ENCODE results near the gene TUBA1C. TPM values are rescaled to one million over a fixed set of nuclear protein-coding genes. Genes with fewer than 3 reads are reported as not detected.

TUBA1C gene
- total and polyA plus RNA-seq, 9 of the 15 experiments (the other 6 are each of a cell fraction or from before 2014, with no cell fraction given), result 755 to 3,012 (median 914) TPM

DNA sequence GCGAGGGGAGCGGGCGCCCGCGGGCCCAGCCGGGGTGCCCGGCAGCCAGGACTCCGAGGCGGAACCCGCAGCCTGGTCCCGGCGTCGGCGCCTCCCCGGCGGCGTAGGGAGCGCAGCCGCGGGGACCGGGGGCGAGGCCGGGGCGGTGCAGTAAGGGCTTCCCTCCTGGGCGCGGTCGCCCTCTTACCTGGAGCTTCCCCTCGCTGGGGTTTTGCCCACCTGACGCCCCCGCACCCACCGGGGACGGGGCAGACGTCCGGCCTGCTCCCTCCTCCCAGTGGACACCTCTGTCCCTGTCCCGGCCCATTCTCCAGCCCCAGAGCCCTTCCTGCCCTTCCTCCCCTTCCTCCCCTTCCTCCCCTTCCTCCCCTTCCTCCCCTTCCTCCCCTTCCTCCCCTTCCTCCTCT, 413 bp upstream of the TUBA1C start (continued):
- TF ChIP-seq, protein P1, sequence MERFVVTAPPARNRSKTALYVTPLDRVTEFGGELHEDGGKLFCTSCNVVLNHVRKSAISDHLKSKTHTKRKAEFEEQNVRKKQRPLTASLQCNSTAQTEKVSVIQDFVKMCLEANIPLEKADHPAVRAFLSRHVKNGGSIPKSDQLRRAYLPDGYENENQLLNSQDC (CRISPR knock-in tag; IDR thresholded peaks at IDR 0.05), result peak; percentile 83; the same call in 1 of the 2 replicates
- TF ChIP-seq, protein P2, sequence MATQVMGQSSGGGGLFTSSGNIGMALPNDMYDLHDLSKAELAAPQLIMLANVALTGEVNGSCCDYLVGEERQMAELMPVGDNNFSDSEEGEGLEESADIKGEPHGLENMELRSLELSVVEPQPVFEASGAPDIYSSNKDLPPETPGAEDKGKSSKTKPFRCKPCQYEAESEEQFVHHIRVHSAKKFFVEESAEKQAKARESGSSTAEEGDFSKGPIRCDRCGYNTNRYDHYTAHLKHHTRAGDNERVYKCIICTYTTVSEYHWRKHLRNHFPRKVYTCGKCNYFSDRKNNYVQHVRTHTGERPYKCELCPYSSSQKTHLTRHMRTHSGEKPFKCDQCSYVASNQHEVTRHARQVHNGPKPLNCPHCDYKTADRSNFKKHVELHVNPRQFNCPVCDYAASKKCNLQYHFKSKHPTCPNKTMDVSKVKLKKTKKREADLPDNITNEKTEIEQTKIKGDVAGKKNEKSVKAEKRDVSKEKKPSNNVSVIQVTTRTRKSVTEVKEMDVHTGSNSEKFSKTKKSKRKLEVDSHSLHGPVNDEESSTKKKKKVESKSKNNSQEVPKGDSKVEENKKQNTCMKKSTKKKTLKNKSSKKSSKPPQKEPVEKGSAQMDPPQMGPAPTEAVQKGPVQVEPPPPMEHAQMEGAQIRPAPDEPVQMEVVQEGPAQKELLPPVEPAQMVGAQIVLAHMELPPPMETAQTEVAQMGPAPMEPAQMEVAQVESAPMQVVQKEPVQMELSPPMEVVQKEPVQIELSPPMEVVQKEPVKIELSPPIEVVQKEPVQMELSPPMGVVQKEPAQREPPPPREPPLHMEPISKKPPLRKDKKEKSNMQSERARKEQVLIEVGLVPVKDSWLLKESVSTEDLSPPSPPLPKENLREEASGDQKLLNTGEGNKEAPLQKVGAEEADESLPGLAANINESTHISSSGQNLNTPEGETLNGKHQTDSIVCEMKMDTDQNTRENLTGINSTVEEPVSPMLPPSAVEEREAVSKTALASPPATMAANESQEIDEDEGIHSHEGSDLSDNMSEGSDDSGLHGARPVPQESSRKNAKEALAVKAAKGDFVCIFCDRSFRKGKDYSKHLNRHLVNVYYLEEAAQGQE (IDR thresholded peaks at IDR 0.05; ENCODE audit: borderline replicate concordance), result no peak
- TF ChIP-seq, protein P2 (CRISPR knock-in tag; IDR thresholded peaks at IDR 0.05; ENCODE audit: low read depth), result peak; percentile 84
- TF ChIP-seq TAF15 (IDR thresholded peaks at IDR 0.05; ENCODE audit: low read depth, low read length) (0 out of 2 replicates have a peak, but pooled peaks have one; percentile 7), ZNF76 (CRISPR knock-in tag; IDR thresholded peaks at IDR 0.05; ENCODE audit: borderline replicate concordance) (no peak), ASH1L (IDR thresholded peaks at IDR 0.05; ENCODE audit: borderline replicate concordance, low read depth, partially characterized antibody) (peak; percentile 21), KDM1A (IDR thresholded peaks at IDR 0.05) (peak in 1 of 2 experiments; percentile 64; a peak in 1 of 4 replicates), LARP7 (IDR thresholded peaks at IDR 0.05) (no peak), ERF (CRISPR knock-in tag; IDR thresholded peaks at IDR 0.05) (peak; percentile 84; the same call in 1 of the 2 replicates), OTX1 (CRISPR knock-in tag; IDR thresholded peaks at IDR 0.05) (peak; percentile 96), MAZ (CRISPR knock-in tag; conservative IDR thresholded peaks at IDR 0.05 in 1 of 2, IDR thresholded peaks at IDR 0.05 in 1 of 2) (peak in 1 of 2 experiments; percentile 81; a peak in 2 of 4 replicates), YY1 (IDR thresholded peaks at IDR 0.05; ENCODE audit: borderline replicate concordance in 1 of 3, control insufficient read depth in 1 of 3, extremely low read depth in 1 of 3, insufficient read depth in 3 of 3, insufficient read length in 1 of 3, insufficient replicate concordance in 2 of 3, low read depth in 1 of 3, low read length in 2 of 3) (peak in 1 of 3 experiments; percentile 42), CBX2 (IDR thresholded peaks at IDR 0.05; ENCODE audit: insufficient read depth, low read length, poor library complexity, severe bottlenecking) (no peak), ZNF263 (CRISPR knock-in tag; IDR thresholded peaks at IDR 0.05; ENCODE audit: borderline replicate concordance) (peak; percentile 100), NR4A1 (CRISPR knock-in tag; IDR thresholded peaks at IDR 0.05) (0 out of 2 replicates have a peak, but pooled peaks have one; percentile 38), NR4A1 (tag; IDR thresholded peaks at IDR 0.05) (no peak), MTA2 (IDR thresholded peaks at IDR 0.05; ENCODE audit: low read depth) (peak; percentile 46; the same call in 1 of the 2 replicates), SPI1 (IDR thresholded peaks at IDR 0.05; ENCODE audit: borderline replicate concordance, low read depth, low read length) (0 out of 2 replicates have a peak, but pooled peaks have one; percentile 15)
- TF ChIP-seq, protein P3, sequence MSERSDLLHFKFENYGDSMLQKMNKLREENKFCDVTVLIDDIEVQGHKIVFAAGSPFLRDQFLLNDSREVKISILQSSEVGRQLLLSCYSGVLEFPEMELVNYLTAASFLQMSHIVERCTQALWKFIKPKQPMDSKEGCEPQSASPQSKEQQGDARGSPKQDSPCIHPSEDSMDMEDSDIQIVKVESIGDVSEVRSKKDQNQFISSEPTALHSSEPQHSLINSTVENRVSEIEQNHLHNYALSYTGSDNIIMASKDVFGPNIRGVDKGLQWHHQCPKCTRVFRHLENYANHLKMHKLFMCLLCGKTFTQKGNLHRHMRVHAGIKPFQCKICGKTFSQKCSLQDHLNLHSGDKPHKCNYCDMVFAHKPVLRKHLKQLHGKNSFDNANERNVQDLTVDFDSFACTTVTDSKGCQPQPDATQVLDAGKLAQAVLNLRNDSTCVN (CRISPR knock-in tag; IDR thresholded peaks at IDR 0.05), result peak; percentile 95

Measured in K562 (cell line).